GM12878 (cell line): ENCODE data around the gene SAMD3. TPM values are rescaled to one million over a fixed set of nuclear protein-coding genes. Genes with fewer than 3 reads are reported as not detected.

Experiments
- ATAC-seq: fragments of 200-7000 bp; cut with Tn5 transposase; 3 replicates; pipeline ENCODE4 v1.9.1; 2020; ENCODE audit warnings: mild to moderate bottlenecking, moderate library complexity
- BruUV-seq: library from RNA; stranded (reverse); fragments of 400-500 nt; replicated peaks from 2 replicates; lab custom pipeline; 2021; lab: Mats Ljungman, UMichigan
- CTCF ChIA-PET: fragments of 300-600 bp; sonication (Branson Sonifier 250); formaldehyde crosslinking; extraction: SDS; loops from one replicate; lab custom pipeline; 2021; ENCODE audit warnings: inconsistent platforms; lab: Yijun Ruan, JAX
- POLR2A ChIA-PET: fragments of 350-600 bp; formaldehyde crosslinking; extraction: SDS; loops from one replicate; lab custom pipeline; 2021; ENCODE audit warnings: inconsistent platforms; lab: Charles Lee
- RAD21 ChIA-PET: fragments of 300-600 bp; sonication (Branson Sonifier 250); formaldehyde crosslinking; loops from one replicate; lab custom pipeline; 2023; ENCODE audit warnings: antibody characterized with exemption; ENCODE audit not compliant: unreplicated experiment; lab: Charles Lee
- SMC1A ChIA-PET: fragments of 300-600 bp; sonication (Branson Sonifier 250); formaldehyde crosslinking; loops from one replicate; lab custom pipeline; 2023; ENCODE audit not compliant: unreplicated experiment, uncharacterized antibody; lab: Charles Lee
- DNase-seq: peaks from one replicate; pipeline ENCODE4 v3.0.0-alpha.2; 2011; ENCODE audit warnings: low read depth, low spot score
- FAIRE-seq: peaks from 3 replicates; lab custom pipeline; 2011; peaks lifted over from hg19 to GRCh38; lab: Jason Lieb, UNC
- H2AFZ ChIP-seq: 2 replicates; pipeline ENCODE4 v1.6.0; 2011; ENCODE audit warnings: low read depth, low read length, control low read depth; ENCODE audit not compliant: control insufficient read depth
- H3K27ac ChIP-seq: 2 replicates; pipeline ENCODE4 v1.5.1; 2011; ENCODE audit warnings: control low read depth; ENCODE audit not compliant: control insufficient read depth, insufficient read depth
- H3K27me3 ChIP-seq, 2 experiments: replicated peaks in 1 of 2; 2 replicates each; pipeline versions ENCODE4 v1.6.0 to v1.6.1; 2011; ENCODE audit warnings: low read length in 1 of 2; ENCODE audit not compliant: control insufficient read depth in 2 of 2, insufficient read depth in 2 of 2
- H3K36me3 ChIP-seq, 2 experiments: 2 replicates each; pipeline ENCODE4 v1.5.1; 2011; ENCODE audit warnings: low read length in 1 of 2; ENCODE audit not compliant: control insufficient read depth in 2 of 2, insufficient read depth in 2 of 2
- H3K4me1 ChIP-seq: 2 replicates; pipeline ENCODE4 v1.6.1; 2011; ENCODE audit warnings: mild to moderate bottlenecking, low read length, moderate library complexity, mixed read lengths; ENCODE audit not compliant: control insufficient read depth, insufficient read depth
- H3K4me2 ChIP-seq: 2 replicates; pipeline ENCODE4 v1.6.0; 2011; ENCODE audit warnings: control low read depth; ENCODE audit not compliant: control insufficient read depth, insufficient read depth
- H3K4me3 ChIP-seq: fragments of 200-600 bp; sonication (generic); 2 replicates; pipeline ENCODE4 v1.5.1; 2016
- H3K79me2 ChIP-seq: 2 replicates; pipeline ENCODE4 v1.6.0; 2011; ENCODE audit warnings: low read length; ENCODE audit not compliant: control insufficient read depth, insufficient read depth
- H3K9ac ChIP-seq: 2 replicates; pipeline ENCODE4 v1.8.0; 2011; ENCODE audit warnings: low read length, control low read depth, mixed read lengths; ENCODE audit not compliant: control insufficient read depth, insufficient read depth
- H3K9me3 ChIP-seq: replicated peaks from 3 replicates; pipeline ENCODE4 v1.5.1; 2011; ENCODE audit warnings: mild to moderate bottlenecking, low read length; ENCODE audit not compliant: control insufficient read depth, insufficient read depth
- H4K20me1 ChIP-seq: 2 replicates; pipeline ENCODE4 v1.6.0; 2011; ENCODE audit not compliant: control insufficient read depth, insufficient read depth
- ATF7 ChIP-seq: fragments of 450-650 bp; IDR thresholded peaks from 2 replicates; pipeline ENCODE4 v1.6.1; 2016; ENCODE audit warnings: low read depth, mild to moderate bottlenecking
- BHLHE40 ChIP-seq, 2 experiments: fragments of 450-650 bp in 1 of 2; IDR thresholded peaks; 2 replicates each; pipeline ENCODE4 v1.6.1; 2011 to 2017; ENCODE audit warnings: low read depth in 2 of 2, borderline replicate concordance in 1 of 2, improper control_type of control experiment in 1 of 2, low read length in 1 of 2, mild to moderate bottlenecking in 1 of 2
- CUX1 ChIP-seq: IDR thresholded peaks from 2 replicates; pipeline ENCODE4 v1.6.1; 2012; ENCODE audit warnings: improper control_type of control experiment, low read depth, low read length; ENCODE audit not compliant: insufficient replicate concordance
- FOS ChIP-seq: IDR thresholded peaks from 3 replicates; pipeline ENCODE4 v1.6.1; 2011; ENCODE audit warnings: borderline replicate concordance; ENCODE audit not compliant: insufficient read length; ENCODE audit errors: extremely low read depth
- MYC ChIP-seq: IDR thresholded peaks from 2 replicates; pipeline ENCODE4 v1.6.1; 2011; ENCODE audit warnings: mild to moderate bottlenecking, low read length, moderate library complexity, inconsistent platforms; ENCODE audit not compliant: insufficient read depth, insufficient replicate concordance, insufficient read length, severe bottlenecking
- PKNOX1 ChIP-seq: fragments of 450-650 bp; IDR thresholded peaks from 2 replicates; pipeline ENCODE4 v1.6.1; 2016; ENCODE audit warnings: mild to moderate bottlenecking
- TCF3 ChIP-seq: IDR thresholded peaks from 2 replicates; pipeline ENCODE4 v1.6.1; 2012; ENCODE audit warnings: low read depth, mild to moderate bottlenecking, low read length, borderline replicate concordance; ENCODE audit not compliant: insufficient read depth
- USF1 ChIP-seq: IDR thresholded peaks from 2 replicates; pipeline ENCODE4 v1.6.1; 2011; ENCODE audit warnings: borderline replicate concordance, low read depth, mild to moderate bottlenecking, moderate library complexity, mixed read lengths, low read length; ENCODE audit not compliant: insufficient read depth; ENCODE audit errors: extremely low read length
- WGBS: methylation state at CpG from one replicate; pipeline ENCODE4 v1.1.6; 2016; ENCODE audit warnings: low lambda C conversion rate; ENCODE audit not compliant: insufficient replicate concordance, insufficient coverage; ENCODE audit errors: missing lambda C conversion rate; 5-methylcytosine and 5-hydroxymethylcytosine counted together
- in situ Hi-C: fragments of 300-500 bp; cut with MboI; formaldehyde crosslinking; loops from 9 replicates; pipeline ENCODE4 v1.14.3; 2018; ENCODE audit warnings: mixed read lengths
- intact Hi-C: fragments of 100-400 bp; cut with micrococcal nuclease; formaldehyde crosslinking; loops from one replicate; pipeline ENCODE4 v1.14.2; 2022; ENCODE audit not compliant: unreplicated experiment
- polyA plus RNA-seq, 11 experiments: library from polyadenylated mRNA; depleted of rRNA in 4 of 11; unstranded in 6 of 11; stranded (reverse) in 5 of 11; fragments of >200 nt; fragmentation: Nextera tagmentation in 4 of 11; fragmentation: Illumina TruSeq in 1 of 11; extraction: Ambion mirVana in 4 of 11; extraction: Trizol in 1 of 11; gene quantifications; 1 replicate in 1 of 11; 2 replicates in 10 of 11; pipeline versions ENCODE4 v1.2.1 to v1.2.3, GENCODE V29; 2011 to 2016; ENCODE audit warnings: inconsistent platforms in 2 of 11, missing spikeins in 2 of 11, low read depth in 1 of 11
- total RNA-seq, 4 experiments: library from RNA; depleted of rRNA in 3 of 4; stranded (reverse); fragments of >200 nt in 3 of 4; fragmentation: Illumina TruSeq in 1 of 4; extraction: Trizol in 1 of 4; gene quantifications; 2 replicates each; pipeline versions ENCODE4 v1.2.1 to v1.2.3, GENCODE V29; 2013 to 2021

The SAMD3 gene
- total and polyA plus RNA-seq, 10 of the 15 experiments (the other 5 are each of a cell fraction or from before 2014, with no cell fraction given): 0.04 to 2.3 (median 0.39) TPM; not detected in 2

GRCh38 chr6:130147111-130147510 lies 75.6 kb downstream of the SAMD3 start:
- H3K79me2 ChIP-seq: no peaks in the 10 kb centered on the region
- intact Hi-C loops (loop anchor here (5.0 kb wide), 1 partner anchor 145 kb away; no protein-coding TSS in a partner anchor), in situ Hi-C loops (no loop called here)
- TF ChIP-seq FOS: no peak
- TF ChIP-seq ATF7: no peak
- TF ChIP-seq BHLHE40 (IDR thresholded peaks at IDR 0.05; ENCODE audit: borderline replicate concordance in 1 of 2, low read depth in 2 of 2, low read length in 1 of 2): no peak
- TF ChIP-seq MYC: no peak
- no peak for TF ChIP-seq PKNOX1
- no TSS peak for BruUV-seq
- FAIRE-seq (no peak), DNase-seq (no peak), ATAC-seq (no peak)
- H3K27me3 ChIP-seq: no peaks in the 10 kb centered on the region
- 98% methylated on average over 3 of the region's 3 CpGs for WGBS
- H3K9ac ChIP-seq: no peak overlapping the region
- H3K36me3 ChIP-seq: no peaks in the 10 kb centered on the region
- H3K27ac ChIP-seq: no peak overlapping the region
- no peak overlapping the region for H3K4me2 ChIP-seq
- no peaks in the 10 kb centered on the region for H3K9me3 ChIP-seq
- H4K20me1 ChIP-seq: no peaks in the 10 kb centered on the region
- ChIA-PET SMC1A (interaction anchor here (1.0 to 1.4 kb wide), 3 partner anchors 15 to 76 kb away, joined by 3 to 4 read pairs (median 3); no protein-coding TSS in a partner anchor), POLR2A (no interaction called here), RAD21 (no interaction called here), CTCF (interaction anchor here (0.9 kb wide), 1 partner anchor 551 kb away, joined by 3 read pairs; no protein-coding TSS in a partner anchor)
- H3K4me1 ChIP-seq: no peaks in the 10 kb centered on the region
- no peak overlapping the region for H2AFZ ChIP-seq
- H3K4me3 ChIP-seq: no peak overlapping the region

- H3K27ac ChIP-seq: no peak overlapping the region
- ChIA-PET POLR2A (no interaction called here), CTCF (no interaction called here), RAD21 (no interaction called here), SMC1A (interaction anchor here (0.6 kb wide), 1 partner anchor 666 kb away, joined by 3 read pairs; no protein-coding TSS in a partner anchor)
- peaks cover 7% of the 10 kb centered on the region; the same call in 1 of the 2 replicates for H3K4me1 ChIP-seq
- in situ Hi-C loops (no loop called here), intact Hi-C loops (no loop called here)
- H4K20me1 ChIP-seq: no peaks in the 10 kb centered on the region
- H3K27me3 ChIP-seq: no peaks in the 10 kb centered on the region
- H3K9ac ChIP-seq: no peak overlapping the region
- H3K4me3 ChIP-seq: no peak overlapping the region
- no peak for FAIRE-seq
- no peak overlapping the region for H2AFZ ChIP-seq
- no peak overlapping the region for H3K4me2 ChIP-seq
- no peaks in the 10 kb centered on the region for H3K9me3 ChIP-seq
- DNase-seq: no peak
- no TSS peak for BruUV-seq
- H3K36me3 ChIP-seq: no peaks in the 10 kb centered on the region
- 81% methylated on average over 3 of the region's 3 CpGs for WGBS
- no peaks in the 10 kb centered on the region for H3K79me2 ChIP-seq
- no peak for ATAC-seq
- TF ChIP-seq USF1: no peak
- TF ChIP-seq CUX1: no peak
- no peak for TF ChIP-seq TCF3
These were observed 79.0 kb downstream of the SAMD3 start for GRCh38 chr6:130143709-130144108.
